OCI-LY1 (cell line): ENCODE results near the gene GALNTL6.

Source experiments
- H2AFZ ChIP-seq: fragments of 200-600 bp; sonication (generic), shearing (Covaris generic); 2 replicates; pipeline ENCODE4 v1.6.0; 2014; ENCODE audit warnings: antibody characterized with exemption, mild to moderate bottlenecking, low read length
- H3F3A ChIP-seq: fragments of 200-600 bp; sonication (generic), shearing (Covaris generic); 2 replicates; pipeline ENCODE4 v1.6.0; 2014; ENCODE audit warnings: mild to moderate bottlenecking, antibody characterized with exemption, low read length, moderate library complexity; ENCODE audit not compliant: insufficient read depth
- H3K27ac ChIP-seq: fragments of 200-600 bp; sonication (generic); 2 replicates; pipeline ENCODE4 v1.5.1; 2014; ENCODE audit warnings: low read length, mixed run types, mild to moderate bottlenecking, low read depth; ENCODE audit not compliant: poor library complexity, severe bottlenecking
- H3K27me3 ChIP-seq: fragments of 200-600 bp; sonication (generic); 2 replicates; pipeline ENCODE4 v1.6.0; 2014; ENCODE audit warnings: antibody characterized with exemption, mild to moderate bottlenecking, low read length, moderate library complexity; ENCODE audit not compliant: insufficient read depth
- H3K36me3 ChIP-seq: fragments of 200-600 bp; sonication (generic); 2 replicates; pipeline ENCODE4 v1.6.1; 2014; ENCODE audit warnings: mild to moderate bottlenecking, antibody characterized with exemption, low read length, moderate library complexity, mixed read lengths; ENCODE audit not compliant: insufficient read depth
- H3K4me1 ChIP-seq: fragments of 200-600 bp; sonication (generic); 2 replicates; pipeline ENCODE4 v1.5.1; 2014; ENCODE audit warnings: mild to moderate bottlenecking, low read length, moderate library complexity; ENCODE audit not compliant: insufficient read depth, severe bottlenecking
- H3K4me2 ChIP-seq: fragments of 200-600 bp; sonication (generic), shearing (Covaris generic); 2 replicates; pipeline ENCODE4 v1.6.1; 2014; ENCODE audit warnings: low read length
- H3K4me3 ChIP-seq: fragments of 200-600 bp; sonication (generic); 2 replicates; pipeline ENCODE4 v1.5.1; 2014; ENCODE audit warnings: low read length, low read depth, mild to moderate bottlenecking, mixed read lengths; ENCODE audit not compliant: poor library complexity, severe bottlenecking
- H3K79me2 ChIP-seq: fragments of 200-600 bp; shearing (Covaris generic); 2 replicates; pipeline ENCODE4 v1.6.1; 2016; ENCODE audit warnings: mixed run types, low read length, mixed read lengths; ENCODE audit not compliant: insufficient read depth
- H3K9ac ChIP-seq: fragments of 200-600 bp; sonication (generic), shearing (Covaris generic); 2 replicates; pipeline ENCODE4 v1.6.1; 2014; ENCODE audit warnings: mild to moderate bottlenecking, low read length, mixed read lengths
- H3K9me2 ChIP-seq: fragments of 200-600 bp; sonication (generic), shearing (Covaris generic); 2 replicates; pipeline ENCODE4 v1.6.1; 2014; ENCODE audit warnings: low read depth, mild to moderate bottlenecking, low read length, mixed read lengths
- H3K9me3 ChIP-seq: fragments of 200-600 bp; shearing (Covaris generic); 2 replicates; pipeline ENCODE4 v1.6.1; 2014; ENCODE audit warnings: low read length, mixed read lengths
- H4K20me1 ChIP-seq: fragments of 200-600 bp; sonication (generic), shearing (Covaris generic); 2 replicates; pipeline ENCODE4 v1.6.0; 2016; ENCODE audit warnings: mild to moderate bottlenecking, low read length; ENCODE audit not compliant: insufficient read depth
- CTCF ChIP-seq: fragments of 200-600 bp; sonication (generic), shearing (Covaris generic); IDR thresholded peaks from 2 replicates; pipeline ENCODE4 v1.5.1; 2017; ENCODE audit warnings: mild to moderate bottlenecking, antibody characterized with exemption, low read length, moderate library complexity, mixed read lengths
- EZH2 ChIP-seq: fragments of 200-600 bp; sonication (generic), shearing (Covaris generic); IDR thresholded peaks from 2 replicates; pipeline ENCODE4 v1.8.0; 2017; ENCODE audit warnings: borderline replicate concordance, mixed run types, mild to moderate bottlenecking, antibody characterized with exemption, low read length, moderate library complexity, mixed read lengths

The GALNTL6 gene

GRCh38 chr4:172869621-172870268, 1056.5 kb downstream of the GALNTL6 start:
- no peak overlapping the region for H3K9ac ChIP-seq
- no peaks in the 10 kb centered on the region for H3K79me2 ChIP-seq
- H3K9me3 ChIP-seq: no peaks in the 10 kb centered on the region
- no peaks in the 10 kb centered on the region for H3K9me2 ChIP-seq
- no peaks in the 10 kb centered on the region for H3K4me1 ChIP-seq
- H3K27me3 ChIP-seq: no peaks in the 10 kb centered on the region
- H3K4me2 ChIP-seq: no peak overlapping the region
- H4K20me1 ChIP-seq: no peaks in the 10 kb centered on the region
- H3K36me3 ChIP-seq: no peaks in the 10 kb centered on the region
- no peak for TF ChIP-seq EZH2
- no peak for TF ChIP-seq CTCF
- no peaks in the 10 kb centered on the region for H3F3A ChIP-seq
- H3K4me3 ChIP-seq: no peak overlapping the region
- H2AFZ ChIP-seq: no peak overlapping the region
- no peak overlapping the region for H3K27ac ChIP-seq

- H3F3A ChIP-seq: no peaks in the 10 kb centered on the region
- H3K27ac ChIP-seq: no peak overlapping the region
- H4K20me1 ChIP-seq: no peaks in the 10 kb centered on the region
- no peak overlapping the region for H3K4me3 ChIP-seq
- H3K79me2 ChIP-seq: no peaks in the 10 kb centered on the region
- H3K36me3 ChIP-seq: no peaks in the 10 kb centered on the region
- no peaks in the 10 kb centered on the region for H3K9me3 ChIP-seq
- no peaks in the 10 kb centered on the region for H3K9me2 ChIP-seq
- no peak for TF ChIP-seq EZH2
- no peak for TF ChIP-seq CTCF
- no peak overlapping the region for H3K9ac ChIP-seq
- no peaks in the 10 kb centered on the region for H3K4me1 ChIP-seq
- H3K4me2 ChIP-seq: no peak overlapping the region
- no peak overlapping the region for H2AFZ ChIP-seq
- H3K27me3 ChIP-seq: no peaks in the 10 kb centered on the region
Measured at GRCh38 chr4:172871381-172871780, 1058.2 kb downstream of the GALNTL6 start.

DNA sequence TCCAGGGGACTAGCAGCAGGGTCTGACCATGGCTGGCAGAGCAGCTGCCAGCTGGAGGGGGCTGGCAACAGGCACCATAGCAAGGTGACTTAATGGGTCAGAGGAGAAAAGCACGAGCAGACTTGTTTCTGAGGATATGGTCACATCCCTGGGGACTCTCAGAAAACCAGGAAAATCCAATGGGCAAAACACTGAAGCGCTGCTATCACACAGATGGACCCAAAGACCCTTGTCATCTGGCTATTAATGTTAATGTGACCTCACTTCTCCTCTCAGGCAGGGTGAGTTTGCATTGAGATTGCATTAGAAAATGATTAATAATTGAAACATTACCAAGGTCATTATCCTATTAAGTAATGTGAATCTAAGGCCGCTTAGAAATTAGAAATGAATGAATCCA, 1061.7 kb downstream of the GALNTL6 start:
- Histone ChIP-seq H2AFZ (no peak overlapping the region), H3K36me3 (no peaks in the 10 kb centered on the region), H3K9me3 (no peaks in the 10 kb centered on the region), H3K9ac (no peak overlapping the region), H4K20me1 (no peaks in the 10 kb centered on the region), H3K4me2 (no peak overlapping the region), H3K27ac (no peak overlapping the region), H3K27me3 (no peaks in the 10 kb centered on the region), H3K79me2 (no peaks in the 10 kb centered on the region), H3K9me2 (no peaks in the 10 kb centered on the region), H3K4me1 (no peaks in the 10 kb centered on the region), H3F3A (no peaks in the 10 kb centered on the region), H3K4me3 (no peak overlapping the region)
- TF ChIP-seq CTCF: no peak
- no peak for TF ChIP-seq EZH2
